K562 (cell line): ENCODE measurements around the gene KRT6C. TPM values are rescaled to one million over a fixed set of nuclear protein-coding genes. Genes with fewer than 3 reads are reported as not detected.
A peak's percentile ranks its signal among the peaks of the same experiment; 100 is the strongest.

Source experiments
- CUX1 ChIP-seq: fragments of 200-800 bp; sonication (Bioruptor generic); IDR thresholded peaks from 2 replicates; pipeline ENCODE4 v1.6.1; 2016; ENCODE audit warnings: missing genetic modification characterization, missing compliant biosample characterization
- FOSL1 ChIP-seq: fragments of 200-800 bp; sonication (Bioruptor generic); conservative IDR thresholded peaks from 2 replicates; pipeline ENCODE4 v1.6.1; 2016; ENCODE audit warnings: missing genetic modification characterization, missing compliant biosample characterization
- NR2C1 ChIP-seq, 2 experiments: fragments of 450-650 bp; IDR thresholded peaks; 2 replicates each; pipeline ENCODE4 v1.6.1; 2017; ENCODE audit warnings: mild to moderate bottlenecking in 2 of 2, antibody characterized with exemption in 1 of 2, inconsistent platforms in 1 of 2, missing compliant biosample characterization in 1 of 2, missing genetic modification characterization in 1 of 2
- NR2C2 ChIP-seq, 2 experiments: fragments of 200-800 bp in 1 of 2; sonication (Bioruptor generic) in 1 of 2; sonication (generic) in 1 of 2; formaldehyde crosslinking in 1 of 2; IDR thresholded peaks; 2 replicates each; pipeline versions ENCODE4 v1.6.1 to v1.8.0; 2016 to 2022; ENCODE audit warnings: mild to moderate bottlenecking in 1 of 2, missing compliant biosample characterization in 1 of 2, missing genetic modification characterization in 1 of 2, missing genetic modification reagents in 1 of 2
- polyA plus RNA-seq, 8 experiments: library from polyadenylated mRNA; depleted of rRNA in 4 of 8; stranded (reverse) in 5 of 8; unstranded in 3 of 8; fragments of >200 nt; fragmentation: Nextera tagmentation in 2 of 8; fragmentation: Illumina TruSeq in 1 of 8; extraction: Ambion mirVana in 2 of 8; extraction: Trizol in 1 of 8; gene quantifications; 2 replicates each; pipeline versions ENCODE4 v1.2.1 to v1.2.3, GENCODE V29; 2011 to 2014; ENCODE audit warnings: inconsistent platforms in 1 of 8, missing spikeins in 1 of 8
- total RNA-seq, 7 experiments: library from RNA; depleted of rRNA in 6 of 7; stranded (reverse); fragments of >200 nt in 6 of 7; fragmentation: Illumina TruSeq in 2 of 7; extraction: Trizol in 2 of 7; gene quantifications; 2 replicates each; pipeline versions ENCODE4 v1.2.1 to v1.2.3, GENCODE V29; 2011 to 2021; ENCODE audit warnings: low replicate concordance in 1 of 7

Gene KRT6C
- total and polyA plus RNA-seq, 9 of the 15 experiments (the other 6 are each of a cell fraction or from before 2014, with no cell fraction given) = not detected

GRCh38 chr12:52521175-52521567 is 47.6 kb upstream of the KRT6C start (continued):
- TF ChIP-seq CUX1 (no peak), NR2C2 (CRISPR knock-in tag; IDR thresholded peaks at IDR 0.05) (no peak), NR2C2 (tag; IDR thresholded peaks at IDR 0.05) (peak; percentile 47; the same call in 1 of the 2 replicates), NR2C1 (IDR thresholded peaks at IDR 0.05) (no peak), NR2C1 (tag; IDR thresholded peaks at IDR 0.05) (peak; percentile 61; the same call in 1 of the 2 replicates), FOSL1 (peak; percentile 62; the same call in 1 of the 2 replicates)
